Liver (tissue), 3 donors: Measurements from ENCODE around the gene PPFIBP1.

ENCODE experiments used
- FOXA1 ChIP-seq: IDR thresholded peaks from 2 replicates; pipeline ENCODE4 v1.6.1; 2016; ENCODE audit warnings: antibody characterized with exemption
- GABPA ChIP-seq, 2 donors: IDR thresholded peaks in 1 of 2; conservative IDR thresholded peaks in 1 of 2; 2 replicates each; pipeline ENCODE4 v1.6.1; 2016; ENCODE audit warnings: antibody characterized with exemption in 2 of 2, mild to moderate bottlenecking in 1 of 2, moderate library complexity in 1 of 2
- HNF4A ChIP-seq, 2 donors: conservative IDR thresholded peaks; 2 replicates each; pipeline ENCODE4 v1.6.1; 2016; ENCODE audit warnings: antibody characterized with exemption in 2 of 2, mild to moderate bottlenecking in 2 of 2
- JUND ChIP-seq, 2 donors: IDR thresholded peaks; 2 replicates each; pipeline ENCODE4 v1.6.1; 2016; ENCODE audit warnings: antibody characterized with exemption in 2 of 2
- RAD21 ChIP-seq, 2 donors: IDR thresholded peaks; 2 replicates each; pipeline ENCODE4 v1.6.1; 2016; ENCODE audit warnings: antibody characterized with exemption in 2 of 2, mild to moderate bottlenecking in 2 of 2
- TAF1 ChIP-seq: conservative IDR thresholded peaks from 2 replicates; pipeline ENCODE4 v1.6.1; 2016; ENCODE audit warnings: antibody characterized with exemption, mild to moderate bottlenecking
- TF ChIP-seq, protein P1 (sequence below): fragments of 150-350 bp; IDR thresholded peaks from 2 replicates; pipeline ENCODE4 v1.5.1; 2017; ENCODE audit warnings: improper control_type of control experiment, low read depth, low read length; ENCODE audit not compliant: missing input control
- TF ChIP-seq, protein P2 (sequence below): IDR thresholded peaks from 2 replicates; pipeline ENCODE4 v1.6.1; 2016; ENCODE audit warnings: antibody characterized with exemption, mild to moderate bottlenecking
- TF ChIP-seq, protein P3 (sequence below): IDR thresholded peaks from 2 replicates; pipeline ENCODE4 v1.6.1; 2016; ENCODE audit warnings: antibody characterized with exemption
- TF ChIP-seq, protein P4 (sequence below): IDR thresholded peaks from 2 replicates; pipeline ENCODE4 v1.6.1; 2016; ENCODE audit warnings: antibody characterized with exemption
- donor health status: healthy.
- donor health status: healthy.

DNA sequence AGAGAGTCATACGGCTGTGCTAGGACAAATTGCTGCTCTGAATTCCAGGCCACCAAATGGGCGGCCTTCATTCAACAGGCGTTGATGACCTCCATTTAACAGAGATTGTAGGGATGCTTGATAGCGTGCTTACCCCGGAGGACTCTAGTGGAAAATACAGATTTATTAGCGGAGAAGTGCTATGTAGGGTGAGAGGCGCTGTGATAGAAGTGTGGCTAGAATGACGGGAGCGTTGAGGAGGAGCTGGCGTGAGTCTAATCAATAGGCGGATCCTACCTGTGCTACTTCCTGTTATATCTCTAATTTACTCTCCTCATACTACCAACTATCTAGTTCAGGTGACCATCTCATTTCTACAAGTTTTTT, 187.3 kb downstream of the PPFIBP1 start:
- TF ChIP-seq RAD21 (IDR thresholded peaks at IDR 0.05) = no peak
- TF ChIP-seq, protein P1, sequence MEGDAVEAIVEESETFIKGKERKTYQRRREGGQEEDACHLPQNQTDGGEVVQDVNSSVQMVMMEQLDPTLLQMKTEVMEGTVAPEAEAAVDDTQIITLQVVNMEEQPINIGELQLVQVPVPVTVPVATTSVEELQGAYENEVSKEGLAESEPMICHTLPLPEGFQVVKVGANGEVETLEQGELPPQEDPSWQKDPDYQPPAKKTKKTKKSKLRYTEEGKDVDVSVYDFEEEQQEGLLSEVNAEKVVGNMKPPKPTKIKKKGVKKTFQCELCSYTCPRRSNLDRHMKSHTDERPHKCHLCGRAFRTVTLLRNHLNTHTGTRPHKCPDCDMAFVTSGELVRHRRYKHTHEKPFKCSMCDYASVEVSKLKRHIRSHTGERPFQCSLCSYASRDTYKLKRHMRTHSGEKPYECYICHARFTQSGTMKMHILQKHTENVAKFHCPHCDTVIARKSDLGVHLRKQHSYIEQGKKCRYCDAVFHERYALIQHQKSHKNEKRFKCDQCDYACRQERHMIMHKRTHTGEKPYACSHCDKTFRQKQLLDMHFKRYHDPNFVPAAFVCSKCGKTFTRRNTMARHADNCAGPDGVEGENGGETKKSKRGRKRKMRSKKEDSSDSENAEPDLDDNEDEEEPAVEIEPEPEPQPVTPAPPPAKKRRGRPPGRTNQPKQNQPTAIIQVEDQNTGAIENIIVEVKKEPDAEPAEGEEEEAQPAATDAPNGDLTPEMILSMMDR = no peak
- TF ChIP-seq, protein P2, sequence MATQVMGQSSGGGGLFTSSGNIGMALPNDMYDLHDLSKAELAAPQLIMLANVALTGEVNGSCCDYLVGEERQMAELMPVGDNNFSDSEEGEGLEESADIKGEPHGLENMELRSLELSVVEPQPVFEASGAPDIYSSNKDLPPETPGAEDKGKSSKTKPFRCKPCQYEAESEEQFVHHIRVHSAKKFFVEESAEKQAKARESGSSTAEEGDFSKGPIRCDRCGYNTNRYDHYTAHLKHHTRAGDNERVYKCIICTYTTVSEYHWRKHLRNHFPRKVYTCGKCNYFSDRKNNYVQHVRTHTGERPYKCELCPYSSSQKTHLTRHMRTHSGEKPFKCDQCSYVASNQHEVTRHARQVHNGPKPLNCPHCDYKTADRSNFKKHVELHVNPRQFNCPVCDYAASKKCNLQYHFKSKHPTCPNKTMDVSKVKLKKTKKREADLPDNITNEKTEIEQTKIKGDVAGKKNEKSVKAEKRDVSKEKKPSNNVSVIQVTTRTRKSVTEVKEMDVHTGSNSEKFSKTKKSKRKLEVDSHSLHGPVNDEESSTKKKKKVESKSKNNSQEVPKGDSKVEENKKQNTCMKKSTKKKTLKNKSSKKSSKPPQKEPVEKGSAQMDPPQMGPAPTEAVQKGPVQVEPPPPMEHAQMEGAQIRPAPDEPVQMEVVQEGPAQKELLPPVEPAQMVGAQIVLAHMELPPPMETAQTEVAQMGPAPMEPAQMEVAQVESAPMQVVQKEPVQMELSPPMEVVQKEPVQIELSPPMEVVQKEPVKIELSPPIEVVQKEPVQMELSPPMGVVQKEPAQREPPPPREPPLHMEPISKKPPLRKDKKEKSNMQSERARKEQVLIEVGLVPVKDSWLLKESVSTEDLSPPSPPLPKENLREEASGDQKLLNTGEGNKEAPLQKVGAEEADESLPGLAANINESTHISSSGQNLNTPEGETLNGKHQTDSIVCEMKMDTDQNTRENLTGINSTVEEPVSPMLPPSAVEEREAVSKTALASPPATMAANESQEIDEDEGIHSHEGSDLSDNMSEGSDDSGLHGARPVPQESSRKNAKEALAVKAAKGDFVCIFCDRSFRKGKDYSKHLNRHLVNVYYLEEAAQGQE = no peak
- TF ChIP-seq, protein P3, sequence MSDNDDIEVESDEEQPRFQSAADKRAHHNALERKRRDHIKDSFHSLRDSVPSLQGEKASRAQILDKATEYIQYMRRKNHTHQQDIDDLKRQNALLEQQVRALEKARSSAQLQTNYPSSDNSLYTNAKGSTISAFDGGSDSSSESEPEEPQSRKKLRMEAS = no peak
- TF ChIP-seq JUND (IDR thresholded peaks at IDR 0.05) = no peak
- TF ChIP-seq TAF1 = no peak
- no peak for TF ChIP-seq GABPA (IDR thresholded peaks at IDR 0.05 in 1 of 2, conservative IDR thresholded peaks at IDR 0.05 in 1 of 2)
- TF ChIP-seq FOXA1 = no peak
- TF ChIP-seq HNF4A (conservative IDR thresholded peaks at IDR 0.05) = no peak
- TF ChIP-seq, protein P4, sequence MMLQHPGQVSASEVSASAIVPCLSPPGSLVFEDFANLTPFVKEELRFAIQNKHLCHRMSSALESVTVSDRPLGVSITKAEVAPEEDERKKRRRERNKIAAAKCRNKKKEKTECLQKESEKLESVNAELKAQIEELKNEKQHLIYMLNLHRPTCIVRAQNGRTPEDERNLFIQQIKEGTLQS = no peak
